ENCODE measurements around the gene TGFBR3.

The TGFBR3 gene

DNA sequence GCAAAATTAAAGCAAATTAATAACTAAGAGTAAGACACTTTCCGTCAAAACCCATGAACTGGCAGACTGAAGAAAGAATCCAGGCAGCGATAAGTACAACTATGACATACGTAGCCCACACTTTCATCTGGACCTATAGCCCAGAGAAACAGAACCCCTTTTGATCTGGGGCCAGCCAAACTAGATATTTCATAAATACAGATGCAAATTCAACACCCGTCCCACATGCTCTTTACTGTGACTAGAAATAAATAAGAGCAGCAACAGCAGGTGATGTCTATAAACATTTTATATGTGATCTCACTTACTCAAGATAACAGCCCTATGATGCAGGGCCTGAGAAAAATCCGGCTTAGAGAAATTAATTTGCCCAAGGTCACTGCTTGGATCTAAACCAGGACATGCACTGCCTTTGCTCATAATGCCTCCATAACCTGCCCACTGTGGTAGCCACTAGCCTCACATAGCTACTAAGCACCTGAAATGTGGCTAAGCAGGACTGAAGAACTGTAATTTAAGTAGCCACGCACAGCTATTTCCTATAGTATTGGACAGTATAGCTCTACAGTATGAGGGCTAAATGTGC is 130.2 kb downstream of the TGFBR3 start:
- TF ChIP-seq POLR2AphosphoS5 (IDR thresholded peaks at IDR 0.05; ENCODE audit: low read depth, low read length) (no peak), TAF1 (IDR thresholded peaks at IDR 0.05; ENCODE audit: borderline replicate concordance, insufficient read depth, low read length) (no peak), FOXP2 (optimal IDR thresholded peaks at IDR 0.05; ENCODE audit: borderline replicate concordance, extremely low read depth, extremely low read length, insufficient read depth) (no peak), SIN3A (IDR thresholded peaks at IDR 0.05; ENCODE audit: borderline replicate concordance, insufficient read depth, low read length) (no peak)
- TF ChIP-seq, protein P1, sequence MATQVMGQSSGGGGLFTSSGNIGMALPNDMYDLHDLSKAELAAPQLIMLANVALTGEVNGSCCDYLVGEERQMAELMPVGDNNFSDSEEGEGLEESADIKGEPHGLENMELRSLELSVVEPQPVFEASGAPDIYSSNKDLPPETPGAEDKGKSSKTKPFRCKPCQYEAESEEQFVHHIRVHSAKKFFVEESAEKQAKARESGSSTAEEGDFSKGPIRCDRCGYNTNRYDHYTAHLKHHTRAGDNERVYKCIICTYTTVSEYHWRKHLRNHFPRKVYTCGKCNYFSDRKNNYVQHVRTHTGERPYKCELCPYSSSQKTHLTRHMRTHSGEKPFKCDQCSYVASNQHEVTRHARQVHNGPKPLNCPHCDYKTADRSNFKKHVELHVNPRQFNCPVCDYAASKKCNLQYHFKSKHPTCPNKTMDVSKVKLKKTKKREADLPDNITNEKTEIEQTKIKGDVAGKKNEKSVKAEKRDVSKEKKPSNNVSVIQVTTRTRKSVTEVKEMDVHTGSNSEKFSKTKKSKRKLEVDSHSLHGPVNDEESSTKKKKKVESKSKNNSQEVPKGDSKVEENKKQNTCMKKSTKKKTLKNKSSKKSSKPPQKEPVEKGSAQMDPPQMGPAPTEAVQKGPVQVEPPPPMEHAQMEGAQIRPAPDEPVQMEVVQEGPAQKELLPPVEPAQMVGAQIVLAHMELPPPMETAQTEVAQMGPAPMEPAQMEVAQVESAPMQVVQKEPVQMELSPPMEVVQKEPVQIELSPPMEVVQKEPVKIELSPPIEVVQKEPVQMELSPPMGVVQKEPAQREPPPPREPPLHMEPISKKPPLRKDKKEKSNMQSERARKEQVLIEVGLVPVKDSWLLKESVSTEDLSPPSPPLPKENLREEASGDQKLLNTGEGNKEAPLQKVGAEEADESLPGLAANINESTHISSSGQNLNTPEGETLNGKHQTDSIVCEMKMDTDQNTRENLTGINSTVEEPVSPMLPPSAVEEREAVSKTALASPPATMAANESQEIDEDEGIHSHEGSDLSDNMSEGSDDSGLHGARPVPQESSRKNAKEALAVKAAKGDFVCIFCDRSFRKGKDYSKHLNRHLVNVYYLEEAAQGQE (IDR thresholded peaks at IDR 0.05; ENCODE audit: insufficient read depth in 1 of 2, low read depth in 2 of 2, low read length in 2 of 2) = no peak

DNA sequence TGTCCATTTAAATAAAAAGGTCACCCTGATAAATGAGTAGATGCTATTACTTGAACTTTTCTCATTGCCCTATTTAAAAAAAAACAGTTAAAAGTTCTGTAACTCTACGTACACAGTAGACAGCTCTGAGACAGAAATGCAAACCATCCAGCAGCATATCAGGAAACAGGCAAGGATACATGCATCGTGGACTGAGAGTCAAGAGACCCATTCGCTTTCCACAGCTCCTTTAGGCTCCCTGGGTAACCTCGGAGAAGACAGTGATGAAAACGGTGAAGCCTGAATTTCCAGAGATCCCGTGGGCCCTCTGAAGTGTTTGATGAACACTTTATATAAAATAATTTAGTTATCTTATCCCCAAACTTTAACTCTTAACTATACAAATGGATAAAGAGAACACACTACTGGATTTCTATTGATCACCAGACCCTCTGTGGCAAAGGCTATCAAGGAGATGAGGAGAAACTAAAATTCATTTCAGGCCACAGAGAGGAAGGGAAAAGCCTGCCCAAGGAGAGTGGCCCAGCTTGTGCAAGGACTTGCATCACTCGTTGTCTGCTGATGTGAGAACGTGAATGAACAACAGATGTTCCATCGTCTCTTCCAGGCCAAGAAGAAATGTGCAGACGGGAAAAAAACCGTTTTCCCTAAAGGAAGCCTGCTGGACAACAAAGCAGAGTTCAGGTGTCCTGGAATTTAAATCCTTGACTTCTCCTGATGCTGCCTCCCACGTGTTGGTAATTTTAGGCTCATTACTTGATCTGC is 131.0 kb downstream of the TGFBR3 start:
- TF ChIP-seq POLR2AphosphoS5 (IDR thresholded peaks at IDR 0.05; ENCODE audit: low read depth, low read length) (0 out of 2 replicates have a peak, but pooled peaks have one; percentile 18), SIN3A (IDR thresholded peaks at IDR 0.05; ENCODE audit: borderline replicate concordance, insufficient read depth, low read length) (no peak), FOXP2 (optimal IDR thresholded peaks at IDR 0.05; ENCODE audit: borderline replicate concordance, extremely low read depth, extremely low read length, insufficient read depth) (peak; percentile 77), TAF1 (IDR thresholded peaks at IDR 0.05; ENCODE audit: borderline replicate concordance, insufficient read depth, low read length) (no peak)
- TF ChIP-seq, protein P1 (IDR thresholded peaks at IDR 0.05; ENCODE audit: insufficient read depth in 1 of 2, low read depth in 2 of 2, low read length in 2 of 2) = 0 out of 4 replicates have a peak, but pooled peaks of 1 of the 2 experiments have one; percentile 32

DNA sequence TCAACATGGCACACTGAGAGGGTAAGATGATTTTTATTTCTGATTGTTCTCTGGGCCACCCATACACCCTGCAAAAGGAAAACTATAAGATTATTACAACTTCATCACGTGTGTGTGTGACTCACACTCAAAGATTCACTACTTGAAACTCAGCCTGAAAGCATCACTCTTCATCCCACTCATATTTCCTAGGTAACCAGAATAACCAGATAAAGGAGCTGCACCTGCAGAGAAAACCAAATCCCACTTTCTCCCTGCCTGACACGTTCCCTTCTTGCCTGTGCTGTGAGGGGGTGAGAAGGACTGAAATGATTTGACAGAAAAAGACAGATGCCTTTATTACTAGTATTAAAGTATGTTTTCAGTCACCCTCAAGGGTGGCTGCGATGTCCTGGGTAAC is 131.6 kb downstream of the TGFBR3 start:
- TF ChIP-seq, protein P1 (IDR thresholded peaks at IDR 0.05; ENCODE audit: insufficient read depth in 1 of 2, low read depth in 2 of 2, low read length in 2 of 2) = no peak
- TF ChIP-seq FOXP2 (optimal IDR thresholded peaks at IDR 0.05; ENCODE audit: borderline replicate concordance, extremely low read depth, extremely low read length, insufficient read depth) = no peak
- TF ChIP-seq SIN3A (IDR thresholded peaks at IDR 0.05; ENCODE audit: borderline replicate concordance, insufficient read depth, low read length) = no peak
- TF ChIP-seq TAF1 (IDR thresholded peaks at IDR 0.05; ENCODE audit: borderline replicate concordance, insufficient read depth, low read length) = no peak
- no peak for TF ChIP-seq POLR2AphosphoS5 (IDR thresholded peaks at IDR 0.05; ENCODE audit: low read depth, low read length)

DNA sequence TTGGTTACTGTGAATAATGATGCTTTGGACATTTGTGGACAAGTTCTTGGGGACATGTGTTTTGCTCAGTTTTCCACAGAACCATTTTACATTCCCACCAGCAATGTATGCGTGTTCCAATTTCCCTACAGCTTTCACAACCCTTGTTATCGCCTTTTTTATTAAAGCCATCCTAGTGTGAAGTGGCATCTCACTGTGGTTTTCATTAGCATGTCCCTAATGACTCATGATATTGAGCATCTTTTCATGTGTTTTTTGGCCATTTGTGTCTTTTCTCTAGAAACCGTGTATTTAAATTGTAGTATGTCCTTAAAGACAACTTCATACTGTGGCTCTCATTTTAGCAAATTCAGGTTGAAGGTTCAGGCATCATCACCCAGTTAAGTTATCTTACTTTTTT is 132.1 kb downstream of the TGFBR3 start:
- TF ChIP-seq FOXP2 (optimal IDR thresholded peaks at IDR 0.05; ENCODE audit: borderline replicate concordance, extremely low read depth, extremely low read length, insufficient read depth) = no peak

DNA sequence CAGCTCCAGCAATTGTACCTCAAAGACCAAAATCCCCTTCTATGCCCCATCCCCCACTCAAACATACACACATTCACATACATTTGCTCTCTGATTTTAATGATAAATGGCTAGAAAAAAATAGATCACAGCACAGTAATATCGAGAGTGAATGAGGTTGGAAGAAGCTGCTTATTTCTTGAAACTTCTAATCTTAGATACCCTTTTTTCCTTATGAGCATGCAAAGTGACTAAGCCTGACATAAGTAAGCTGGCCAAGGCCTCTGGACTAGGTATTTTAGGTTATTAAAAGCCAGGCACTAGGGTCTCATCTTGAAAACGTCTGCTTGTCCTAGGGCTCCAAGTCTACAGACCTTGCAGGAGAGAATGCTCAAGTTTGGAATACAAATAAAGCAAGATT is 133.6 kb downstream of the TGFBR3 start:
- TF ChIP-seq POLR2AphosphoS5 (IDR thresholded peaks at IDR 0.05; ENCODE audit: low read depth, low read length) (no peak), TAF1 (IDR thresholded peaks at IDR 0.05; ENCODE audit: borderline replicate concordance, insufficient read depth, low read length) (no peak)
- TF ChIP-seq, protein P1 (IDR thresholded peaks at IDR 0.05; ENCODE audit: insufficient read depth in 1 of 2, low read depth in 2 of 2, low read length in 2 of 2) = no peak
